Inferior parietal cortex (tissue), 1 donor: ENCODE data around the gene NRXN3.

Experiments used
- DNase-seq: peaks from one replicate; pipeline ENCODE4 v3.0.0-alpha.2; 2016; ENCODE audit errors: extremely low spot score

NRXN3 gene

GRCh38 chr14:78576437-78577166 lies 406.4 kb downstream of the NRXN3 start:
- DNase-seq: no peak

GRCh38 chr14:78581229-78581628 lies 411.1 kb downstream of the NRXN3 start:
- DNase-seq: no peak

- DNase-seq: no peak
These were observed 416.5 kb downstream of the NRXN3 start for GRCh38 chr14:78586681-78587080.

- DNase-seq: no peak
These were observed 418.7 kb downstream of the NRXN3 start for GRCh38 chr14:78588906-78589305.

- DNase-seq: no peak
These were observed 422.5 kb downstream of the NRXN3 start for GRCh38 chr14:78592616-78593219.

GRCh38 chr14:78593949-78594348 lies 423.8 kb downstream of the NRXN3 start:
- no peak for DNase-seq

- no peak for DNase-seq
These were observed 425.6 kb downstream of the NRXN3 start for GRCh38 chr14:78595797-78596196.

- DNase-seq: peak; percentile 78
These were observed 428.1 kb downstream of the NRXN3 start for GRCh38 chr14:78598046-78598920.

GRCh38 chr14:78605025-78605762 lies 435.0 kb downstream of the NRXN3 start:
- DNase-seq: no peak

- DNase-seq: no peak
These were observed 435.8 kb downstream of the NRXN3 start for GRCh38 chr14:78605897-78606500.

- DNase-seq: no peak
These were observed 439.0 kb downstream of the NRXN3 start for GRCh38 chr14:78608998-78609787.

- no peak for DNase-seq
These were observed 440.8 kb downstream of the NRXN3 start for GRCh38 chr14:78610994-78611393.

- no peak for DNase-seq
These were observed 441.8 kb downstream of the NRXN3 start for GRCh38 chr14:78611796-78612571.

- peak; percentile 52 for DNase-seq
These were observed 442.5 kb downstream of the NRXN3 start for GRCh38 chr14:78612666-78613065.

- no peak for DNase-seq
These were observed 444.4 kb downstream of the NRXN3 start for GRCh38 chr14:78614593-78614992.

- DNase-seq: no peak
These were observed 447.6 kb downstream of the NRXN3 start for GRCh38 chr14:78617735-78618134.

- DNase-seq: no peak
These were observed 448.2 kb downstream of the NRXN3 start for GRCh38 chr14:78618368-78618767.

- DNase-seq: no peak
These were observed 456.9 kb downstream of the NRXN3 start for GRCh38 chr14:78627114-78627513.

- DNase-seq: no peak
These were observed 461.4 kb downstream of the NRXN3 start for GRCh38 chr14:78631551-78631950.

- DNase-seq: no peak
These were observed 463.6 kb downstream of the NRXN3 start for GRCh38 chr14:78633752-78634151.
